ENCODE data around the gene NCAM2. TPM values are rescaled to one million over a fixed set of nuclear protein-coding genes. Genes with fewer than 3 reads are reported as not detected.
"Not testable (repeated sequence)": the region's sequence is repeated elsewhere in the genome, so short reads cannot be mapped to it uniquely, and the experiment has no call there.

The NCAM2 gene
- polyA plus RNA-seq, 1 donor: 4.8 TPM

GRCh38 chr21:21103692-21104091 is 105.5 kb downstream of the NCAM2 start:
- DNase-seq (ENCODE audit: low read depth): no peak

DNA sequence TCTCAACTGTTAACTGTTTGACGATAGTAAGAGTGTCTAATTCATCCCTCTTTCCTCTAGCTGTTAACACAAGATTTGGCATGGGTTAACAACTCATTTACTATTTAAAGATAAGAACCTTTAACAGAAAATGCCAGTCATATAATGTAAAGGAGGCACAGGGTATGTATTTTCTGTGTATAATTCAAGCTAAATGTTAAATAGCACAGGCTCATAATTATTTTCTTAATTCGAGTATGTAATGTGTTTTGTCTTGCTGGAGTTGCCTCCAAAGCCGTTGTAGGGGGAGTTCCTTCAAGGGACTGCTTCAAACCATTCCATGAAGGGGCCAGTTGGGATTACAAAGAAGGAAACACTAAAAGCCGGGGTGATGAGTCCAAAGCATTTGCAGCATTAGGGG is 111.5 kb downstream of the NCAM2 start:
- DNase-seq (ENCODE audit: low read depth): no peak

GRCh38 chr21:21111309-21111920 is 113.2 kb downstream of the NCAM2 start:
- DNase-seq (ENCODE audit: low read depth): no peak

GRCh38 chr21:21114461-21114860 is 116.3 kb downstream of the NCAM2 start:
- DNase-seq (ENCODE audit: low read depth): no peak

DNA sequence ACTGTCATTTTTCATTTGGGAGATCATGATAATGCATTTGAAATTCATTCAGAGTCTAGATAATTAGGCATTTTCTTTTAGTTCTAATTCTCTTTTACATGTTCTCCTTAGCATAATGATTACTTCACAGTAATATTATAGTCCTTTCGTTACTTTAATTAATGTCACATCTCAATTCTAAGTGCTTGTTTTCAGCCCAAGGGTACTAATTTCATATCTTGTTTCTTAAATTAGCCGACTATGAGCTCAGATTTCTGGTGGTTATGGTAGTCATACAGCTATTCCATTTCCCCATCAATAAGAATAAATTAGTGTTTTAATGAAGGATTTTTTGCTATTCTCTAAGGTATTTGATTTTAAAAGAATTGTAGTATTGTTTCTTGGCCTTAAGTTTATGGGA is 120.9 kb downstream of the NCAM2 start:
- no peak for DNase-seq (ENCODE audit: low read depth)

DNA sequence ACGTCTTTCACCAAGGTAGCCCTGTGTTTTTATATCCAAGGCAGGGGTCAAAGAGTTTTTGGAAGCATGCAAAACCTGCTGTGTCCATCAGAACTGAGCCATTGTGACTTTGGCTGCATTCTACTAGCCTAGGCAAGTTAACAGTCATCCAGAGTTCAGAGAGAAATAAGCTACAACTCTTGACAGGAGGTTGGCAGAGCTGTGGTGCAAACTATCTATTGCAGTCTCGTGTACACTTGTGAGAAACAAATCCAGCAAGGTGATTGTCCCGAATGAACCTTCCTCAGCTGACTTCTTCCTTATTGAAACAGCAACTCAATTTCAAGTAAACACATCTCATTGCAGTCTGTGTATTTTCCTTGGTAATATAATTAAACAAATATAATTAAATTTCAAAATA is 124.5 kb downstream of the NCAM2 start:
- no peak for DNase-seq (ENCODE audit: low read depth)

- DNase-seq (ENCODE audit: low read depth): no peak
These were observed 134.2 kb downstream of the NCAM2 start for GRCh38 chr21:21132390-21132789.

DNA sequence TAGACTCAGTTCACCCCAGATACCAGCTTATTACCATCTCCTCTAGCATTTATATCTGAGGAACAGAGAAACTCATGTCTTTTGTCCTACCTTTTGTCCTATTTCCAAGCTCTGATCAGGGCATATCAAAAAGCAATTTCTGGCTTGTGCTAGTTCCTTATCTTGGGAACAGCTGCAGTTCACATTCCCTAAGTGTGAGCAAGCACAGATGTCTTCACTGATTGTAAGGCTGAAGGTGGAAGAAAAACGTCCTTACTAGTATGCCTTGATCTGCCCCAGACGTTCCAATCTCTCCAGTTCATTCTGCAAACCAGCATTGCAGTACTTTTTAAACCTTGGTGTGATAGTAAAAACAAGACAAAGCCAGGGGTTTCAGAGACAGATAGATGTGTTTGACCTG is 139.8 kb downstream of the NCAM2 start:
- no peak for DNase-seq (ENCODE audit: low read depth)

- DNase-seq (ENCODE audit: low read depth): no peak
These were observed 148.6 kb downstream of the NCAM2 start for GRCh38 chr21:21146587-21147373.

GRCh38 chr21:21147374-21147745 is 149.2 kb downstream of the NCAM2 start:
- DNase-seq (ENCODE audit: low read depth): no peak

DNA sequence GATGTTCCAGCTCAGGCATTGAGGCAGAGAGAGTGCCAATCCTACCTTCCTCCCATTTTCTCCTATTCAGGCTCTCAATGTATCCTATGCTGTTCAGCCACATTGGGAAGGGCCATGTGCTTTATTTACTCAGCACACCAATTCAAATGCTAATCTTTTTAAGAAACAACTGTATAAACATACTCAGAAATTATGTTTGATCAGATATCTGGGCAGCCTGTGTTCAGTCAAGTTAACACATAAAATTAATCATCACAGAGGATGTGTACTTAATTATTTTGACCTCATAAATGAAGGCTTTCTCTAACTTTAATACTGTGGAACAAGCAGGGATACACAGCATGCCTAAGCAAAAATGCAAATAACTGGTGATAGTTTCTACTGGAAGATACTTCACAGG is 149.8 kb downstream of the NCAM2 start:
- no peak for DNase-seq (ENCODE audit: low read depth)

- DNase-seq (ENCODE audit: low read depth): no peak
These were observed 150.3 kb downstream of the NCAM2 start for GRCh38 chr21:21148514-21148913.

GRCh38 chr21:21149445-21149844 is 151.2 kb downstream of the NCAM2 start:
- not testable (repeated sequence) for DNase-seq (ENCODE audit: low read depth)

- DNase-seq (ENCODE audit: low read depth): no peak
These were observed 153.0 kb downstream of the NCAM2 start for GRCh38 chr21:21151231-21151630.

DNA sequence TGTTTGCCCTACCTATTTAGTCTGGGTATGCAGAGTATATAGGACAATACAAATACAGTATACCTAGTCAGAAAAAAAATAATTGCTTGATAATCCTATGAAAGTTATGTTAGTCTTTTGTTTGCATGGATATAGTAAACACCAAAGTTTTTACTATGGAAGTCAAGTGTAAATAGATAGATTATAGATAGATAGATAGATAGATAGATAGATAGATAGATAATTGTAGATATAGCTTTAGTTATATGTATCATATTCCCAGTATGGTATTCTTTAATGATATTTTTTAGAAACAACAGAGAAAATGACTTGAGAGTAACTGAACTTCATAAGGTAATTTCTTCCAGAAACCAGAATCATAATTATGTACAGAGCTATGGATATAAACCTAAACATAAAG is 158.2 kb downstream of the NCAM2 start:
- no peak for DNase-seq (ENCODE audit: low read depth)

DNA sequence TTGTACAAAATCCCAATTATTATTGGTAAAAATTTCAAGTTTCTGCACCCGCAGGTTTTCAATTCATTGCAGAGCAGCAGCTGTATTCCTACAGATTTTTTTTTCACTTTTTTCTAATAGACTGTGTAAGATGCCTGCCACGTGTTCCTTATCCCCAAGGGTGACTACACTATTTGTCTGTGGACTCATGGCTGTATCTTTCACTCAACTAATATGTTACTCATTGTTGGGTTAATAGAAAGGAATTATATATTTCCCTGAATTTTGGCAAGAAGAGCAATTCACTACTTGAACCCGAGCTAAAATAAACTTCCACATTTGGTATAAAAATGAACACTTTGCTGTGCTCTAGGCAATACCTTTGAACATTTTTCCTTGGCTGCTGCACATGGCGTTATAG is 158.7 kb downstream of the NCAM2 start:
- no peak for DNase-seq (ENCODE audit: low read depth)

GRCh38 chr21:21158376-21158918 is 160.2 kb downstream of the NCAM2 start:
- DNase-seq (ENCODE audit: low read depth): no peak

- no peak for DNase-seq (ENCODE audit: low read depth)
These were observed 161.2 kb downstream of the NCAM2 start for GRCh38 chr21:21159253-21159899.

DNA sequence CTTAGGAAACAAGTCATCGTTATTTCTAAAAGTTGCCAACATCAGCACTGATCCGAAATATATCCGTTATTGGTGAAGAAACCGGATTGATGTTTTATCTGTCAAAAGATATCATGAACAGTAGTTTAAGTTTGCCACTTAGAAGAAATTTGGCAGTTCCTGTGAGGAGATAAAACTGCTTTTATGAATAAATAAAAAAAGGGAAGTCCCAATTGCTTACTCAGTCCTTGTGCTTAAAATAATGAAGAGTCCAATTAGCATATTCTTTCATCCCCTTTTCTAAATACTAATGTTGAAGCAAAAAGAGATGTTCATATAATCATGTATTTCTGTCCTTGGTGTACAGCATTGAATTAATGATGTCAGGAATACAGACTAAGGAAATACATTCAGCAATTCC is 164.6 kb downstream of the NCAM2 start:
- DNase-seq (ENCODE audit: low read depth): no peak

- DNase-seq (ENCODE audit: low read depth): no peak
These were observed 165.7 kb downstream of the NCAM2 start for GRCh38 chr21:21163904-21164303.

GRCh38 chr21:21165063-21165645 is 166.9 kb downstream of the NCAM2 start:
- no peak for DNase-seq (ENCODE audit: low read depth)

DNA sequence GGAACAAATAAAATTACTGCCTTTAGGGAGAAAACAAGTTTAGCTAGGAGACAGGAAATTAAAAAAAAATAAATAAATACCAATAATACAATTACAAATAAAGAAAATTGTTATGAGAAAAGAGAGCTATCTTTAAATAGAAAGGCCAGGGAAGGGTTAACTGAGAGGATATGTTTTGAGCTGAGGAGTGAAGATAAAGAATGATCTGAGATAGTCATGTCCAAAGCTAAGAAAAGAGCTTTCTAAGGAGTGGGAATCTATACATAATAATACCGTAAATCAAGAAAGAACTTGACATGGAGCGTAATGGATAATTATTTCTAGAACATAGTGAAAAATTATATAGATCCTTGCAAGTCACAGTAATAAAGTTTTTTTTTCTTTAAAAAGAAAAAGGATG is 176.5 kb downstream of the NCAM2 start:
- no peak for DNase-seq (ENCODE audit: low read depth)
